HEK293 (cell line): Measurements from ENCODE around the gene SCTR.

ENCODE experiments used
- CTCF ChIP-seq: fragments of 450-650 bp; formaldehyde crosslinking; IDR thresholded peaks from 2 replicates; pipeline ENCODE4 v1.5.1; 2016; ENCODE audit warnings: missing biosample characterization, missing genetic modification characterization
- PATZ1 ChIP-seq: fragments of 450-650 bp; formaldehyde crosslinking; IDR thresholded peaks from 2 replicates; pipeline ENCODE4 v1.5.1; 2016; ENCODE audit warnings: missing biosample characterization, missing genetic modification characterization
- REST ChIP-seq: fragments of 450-650 bp; formaldehyde crosslinking; IDR thresholded peaks from 2 replicates; pipeline ENCODE4 v1.5.1; 2016; ENCODE audit warnings: missing biosample characterization, missing genetic modification characterization
- TCF7L2 ChIP-seq: IDR thresholded peaks from 2 replicates; pipeline ENCODE4 v1.6.1; 2011; ENCODE audit warnings: low read depth, mild to moderate bottlenecking, inconsistent platforms, low read length, moderate library complexity, borderline replicate concordance
- ZBTB20 ChIP-seq: fragments of 450-650 bp; formaldehyde crosslinking; IDR thresholded peaks from 2 replicates; pipeline ENCODE4 v1.5.1; 2016; ENCODE audit warnings: missing biosample characterization, missing genetic modification characterization
- ZNF311 ChIP-seq: fragments of 450-650 bp; formaldehyde crosslinking; IDR thresholded peaks from 2 replicates; pipeline ENCODE4 v1.5.1; 2017; ENCODE audit warnings: missing biosample characterization, missing genetic modification characterization, borderline replicate concordance
- ZNF398 ChIP-seq: fragments of 450-650 bp; formaldehyde crosslinking; IDR thresholded peaks from 2 replicates; pipeline ENCODE4 v1.5.1; 2017; ENCODE audit warnings: missing biosample characterization, missing genetic modification characterization

- no peak for TF ChIP-seq ZBTB20 (tag by site-specific recombination)
- no peak for TF ChIP-seq CTCF (tag by site-specific recombination)
- TF ChIP-seq ZNF311, result no peak
- TF ChIP-seq REST (tag by site-specific recombination), result no peak
- TF ChIP-seq TCF7L2, result no peak
- no peak for TF ChIP-seq PATZ1 (tag by site-specific recombination)
- no peak for TF ChIP-seq ZNF398
These were observed 83.4 kb downstream of the SCTR start for GRCh38 chr2:119440873-119441272.
